Prostate gland (tissue), 2 donors: ENCODE measurements around the gene FCN3. TPM values are rescaled to one million over a fixed set of nuclear protein-coding genes. Genes with fewer than 3 reads are reported as not detected.

Experiments
- DNase-seq: peaks from one replicate; pipeline ENCODE4 v3.0.0-alpha.2; 2019; ENCODE audit warnings: low spot score
- H3K27ac ChIP-seq, 2 donors: fragments of 200-600 bp; sonication (generic); 2 replicates each; pipeline ENCODE4 v1.5.1; 2017 to 2019
- H3K27me3 ChIP-seq: fragments of 200-600 bp; sonication (generic); replicated peaks from 2 replicates; pipeline ENCODE4 v1.5.1; 2019; ENCODE audit not compliant: insufficient read depth
- H3K36me3 ChIP-seq, 2 donors: fragments of 200-600 bp; sonication (generic); 1 replicate in 1 of 2; 2 replicates in 1 of 2; pipeline versions ENCODE4 v1.5.1 to v1.8.1; 2017 to 2019
- H3K4me1 ChIP-seq: fragments of 200-600 bp; sonication (generic); replicated peaks from 2 replicates; pipeline ENCODE4 v1.5.1; 2019
- H3K4me3 ChIP-seq, 2 donors: fragments of 200-600 bp; sonication (generic); 2 replicates each; pipeline ENCODE4 v1.5.1; 2017 to 2019
- H3K9me3 ChIP-seq: fragments of 200-600 bp; sonication (generic); 2 replicates; pipeline ENCODE4 v1.5.1; 2017
- CTCF ChIP-seq, 4 experiments: fragments of 200-600 bp in 2 of 4; fragments of 450-650 bp in 2 of 4; sonication (generic) in 2 of 4; IDR thresholded peaks; 1 replicate in 3 of 4; 2 replicates in 1 of 4; pipeline ENCODE4 v1.5.1; 2016 to 2019; ENCODE audit warnings: antibody characterized with exemption in 4 of 4, mild to moderate bottlenecking in 2 of 4, moderate library complexity in 2 of 4
- POLR2A ChIP-seq: fragments of 450-650 bp; IDR thresholded peaks from one replicate; pipeline ENCODE4 v1.6.1; 2016; ENCODE audit warnings: antibody characterized with exemption, mild to moderate bottlenecking
- POLR2AphosphoS5 ChIP-seq: sonication (generic); formaldehyde crosslinking; IDR thresholded peaks from one replicate; pipeline ENCODE4 v1.6.1; 2017; ENCODE audit warnings: antibody characterized with exemption
- WGBS: methylation state at CpG from one replicate; pipeline ENCODE4 v1.1.5; 2018; 5-methylcytosine and 5-hydroxymethylcytosine counted together
- intact Hi-C: fragments of 100-400 bp; cut with DNase I; formaldehyde crosslinking; loops from one replicate; pipeline ENCODE4 v1.14.2; 2022
- total RNA-seq, 2 donors: library from RNA; depleted of rRNA; stranded (reverse); fragments of >200 nt; gene quantifications; one replicate each; pipeline ENCODE4 v1.1.0, GENCODE V29; 2016

Gene FCN3
- total RNA-seq, 2 donors from 2014 or later = 0.82 to 15.6 TPM

GRCh38 chr1:27366411-27367159, 8.0 kb downstream of the FCN3 start, which contains the start of gene MAP3K6:
Gene MAP3K6, minus strand, starts transcription at chr1:27366961. Its CDS starts 364 bp downstream, at chr1:27366597.
- under 1% methylated on average over 25 of the region's 67 CpGs for WGBS
- Histone ChIP-seq H3K4me3 (peak within 1 kb of the TSS; percentile 66 to 74), H3K9me3 (no peaks in the 10 kb centered on the region), H3K36me3 (peaks cover 0 to 13% of the 10 kb centered on the region in 2 donors), H3K4me1 (peaks cover 15% of the 10 kb centered on the region), H3K27me3 (no peaks in the 10 kb centered on the region), H3K27ac (peak within 1 kb of the TSS; percentile 99)
- DNase-seq = peak; percentile 93
- intact Hi-C loops = no loop called here
- peak in 3 of 4 experiments; percentile 10 to 59 (median 51) for TF ChIP-seq CTCF (IDR thresholded peaks at IDR 0.05)
- peak; percentile 93 for TF ChIP-seq POLR2AphosphoS5
- peak; percentile 89 for TF ChIP-seq POLR2A

- peak; percentile 81 for DNase-seq
- 1% methylated on average over 14 of the region's 30 CpGs for WGBS
- H3K4me1 ChIP-seq = peaks cover 15% of the 10 kb centered on the region
- H3K27ac ChIP-seq = peak overlapping the region; percentile 99
- H3K36me3 ChIP-seq = peaks cover 0 to 13% of the 10 kb centered on the region in 2 donors
- H3K4me3 ChIP-seq = peak overlapping the region; percentile 66 to 74
- intact Hi-C loops = no loop called here
- H3K27me3 ChIP-seq = no peaks in the 10 kb centered on the region
- TF ChIP-seq POLR2AphosphoS5 = no peak
- peak; percentile 54 for TF ChIP-seq POLR2A
- no peaks in the 10 kb centered on the region for H3K9me3 ChIP-seq
Measured at GRCh38 chr1:27366113-27366410, 8.6 kb downstream of the FCN3 start.

DNA sequence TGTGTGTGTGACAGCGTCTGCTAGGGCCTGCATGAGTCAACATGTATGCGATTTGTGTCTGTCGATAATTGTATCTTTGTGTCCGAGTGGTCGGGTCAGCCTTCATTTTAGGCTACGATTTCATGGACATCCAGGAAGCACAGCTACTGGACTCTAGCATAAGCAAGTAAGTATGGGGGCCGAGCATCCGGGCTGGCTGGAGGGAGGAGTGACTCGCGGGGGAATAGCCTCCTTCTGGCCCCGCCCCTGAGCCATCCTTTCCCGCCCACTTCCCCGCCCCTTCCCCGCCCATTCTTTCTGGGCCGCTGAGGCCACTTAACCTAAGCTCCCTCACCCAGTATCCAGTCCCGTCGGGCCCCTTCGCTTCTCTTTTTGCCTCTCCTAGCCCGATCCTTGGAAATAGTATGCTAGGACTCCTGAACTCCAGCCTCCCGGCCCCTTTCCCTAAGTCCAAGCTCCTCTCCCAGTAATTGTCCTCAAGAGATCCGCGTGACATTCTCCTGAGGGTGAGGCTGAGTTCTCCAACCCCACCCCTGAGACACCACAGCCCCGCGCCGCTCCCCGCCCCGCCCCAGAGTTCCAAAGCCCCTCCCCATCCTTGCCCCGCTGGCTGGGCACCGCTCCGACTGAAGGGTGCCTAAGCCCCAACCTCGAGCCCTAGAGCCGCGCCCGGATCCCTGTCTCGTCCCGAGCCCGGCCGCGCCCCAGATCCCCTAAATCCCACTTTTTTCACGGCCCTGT, 9.1 kb downstream of the FCN3 start:
- peak; percentile 90 for DNase-seq
- WGBS = under 1% methylated on average over 38 of the region's 40 CpGs
- Histone ChIP-seq H3K27ac (peak overlapping the region; percentile 99), H3K4me3 (peak overlapping the region; percentile 66 to 74), H3K9me3 (no peaks in the 10 kb centered on the region), H3K4me1 (peaks cover 15% of the 10 kb centered on the region), H3K36me3 (peaks cover 0 to 13% of the 10 kb centered on the region in 2 donors), H3K27me3 (no peaks in the 10 kb centered on the region)
- peak; percentile 56 for TF ChIP-seq POLR2A
- no peak for TF ChIP-seq CTCF (IDR thresholded peaks at IDR 0.05)
- peak; percentile 56 for TF ChIP-seq POLR2AphosphoS5
- intact Hi-C loops = no loop called here

- Histone ChIP-seq H3K27ac (peak overlapping the region; percentile 99), H3K9me3 (no peaks in the 10 kb centered on the region), H3K27me3 (no peaks in the 10 kb centered on the region), H3K4me3 (peak overlapping the region in 1 of 2 donors; percentile 66), H3K36me3 (peaks cover 0 to 13% of the 10 kb centered on the region in 2 donors), H3K4me1 (peaks cover 15% of the 10 kb centered on the region)
- TF ChIP-seq POLR2AphosphoS5 (no peak), CTCF (IDR thresholded peaks at IDR 0.05) (no peak), POLR2A (no peak)
- no peak for DNase-seq
- WGBS = 69% methylated on average over 11 of the region's 11 CpGs
- intact Hi-C loops = no loop called here
Measured at GRCh38 chr1:27364696-27365371, 9.8 kb downstream of the FCN3 start.
